Activated T-cell treated with anti-CD3 and anti-CD28 coated beads for 24 hours (primary cell): ENCODE data around the gene NAA15.
"Not testable (repeated sequence)": the region's sequence is repeated elsewhere in the genome, so short reads cannot be mapped to it uniquely, and the experiment has no call there.

Experiments used
- DNase-seq: peaks from one replicate; pipeline ENCODE4 v3.0.0-alpha.2; 2020; ENCODE audit warnings: low read depth

Gene NAA15

GRCh38 chr4:139297001-139297410 lies 4.3 kb upstream of the NAA15 start:
- no peak for DNase-seq

- no peak for DNase-seq
These were observed 1.8 kb upstream of the NAA15 start for GRCh38 chr4:139299536-139299935.

GRCh38 chr4:139300431-139301112 lies 733 bp upstream of the NAA15 start:
- DNase-seq, result no peak

GRCh38 chr4:139301821-139302611 lies 711 bp downstream of the NAA15 start, which contains the start of gene NDUFC1:
NDUFC1 (minus strand) TSS chr4:139302477; CDS start chr4:139295798, 6,679 bp downstream.
- DNase-seq, result peak; percentile 52

- DNase-seq, result no peak
These were observed 3.6 kb downstream of the NAA15 start for GRCh38 chr4:139304920-139305319.

- DNase-seq, result no peak
These were observed 10.6 kb downstream of the NAA15 start for GRCh38 chr4:139311909-139312308.

- no peak for DNase-seq
These were observed 11.4 kb downstream of the NAA15 start for GRCh38 chr4:139312552-139313332.

- DNase-seq, result not testable (repeated sequence)
These were observed 12.1 kb downstream of the NAA15 start for GRCh38 chr4:139313414-139313813.

- no peak for DNase-seq
These were observed 12.9 kb downstream of the NAA15 start for GRCh38 chr4:139314047-139314800.

GRCh38 chr4:139315221-139315675 lies 13.9 kb downstream of the NAA15 start:
- DNase-seq, result no peak

GRCh38 chr4:139316733-139317132 lies 15.4 kb downstream of the NAA15 start:
- DNase-seq, result no peak

GRCh38 chr4:139317635-139318034 lies 16.3 kb downstream of the NAA15 start:
- no peak for DNase-seq

GRCh38 chr4:139319571-139319970 lies 18.3 kb downstream of the NAA15 start:
- no peak for DNase-seq

GRCh38 chr4:139322070-139322469 lies 20.8 kb downstream of the NAA15 start:
- not testable (repeated sequence) for DNase-seq

- not testable (repeated sequence) for DNase-seq
These were observed 21.2 kb downstream of the NAA15 start for GRCh38 chr4:139322541-139322940.

GRCh38 chr4:139324620-139325019 lies 23.3 kb downstream of the NAA15 start:
- no peak for DNase-seq

- DNase-seq, result no peak
These were observed 28.4 kb downstream of the NAA15 start for GRCh38 chr4:139329665-139330200.

GRCh38 chr4:139330283-139330682 lies 29.0 kb downstream of the NAA15 start:
- DNase-seq, result no peak

- no peak for DNase-seq
These were observed 29.9 kb downstream of the NAA15 start for GRCh38 chr4:139331185-139331584.

- no peak for DNase-seq
These were observed 31.7 kb downstream of the NAA15 start for GRCh38 chr4:139333046-139333445.

GRCh38 chr4:139337612-139338011 lies 36.3 kb downstream of the NAA15 start:
- DNase-seq, result no peak
